IPS DF 19.7 (cell line): ENCODE measurements around the gene COX6B2.
A peak's percentile ranks its signal among the peaks of the same experiment; 100 is the strongest.
"Not testable (repeated sequence)": the region's sequence is repeated elsewhere in the genome, so short reads cannot be mapped to it uniquely, and the experiment has no call there.

Experiments used
- DNase-seq: peaks from one replicate; pipeline ENCODE4 v3.0.0-alpha.2; 2013; ENCODE audit warnings: low read depth, low spot score

COX6B2 gene

GRCh38 chr19:55341595-55342531 lies 12.7 kb downstream of the COX6B2 start:
- no peak for DNase-seq

GRCh38 chr19:55341171-55341588 lies 13.3 kb downstream of the COX6B2 start:
- DNase-seq: no peak

- no peak for DNase-seq
Measured at GRCh38 chr19:55340784-55341147, 13.8 kb downstream of the COX6B2 start.

- DNase-seq: no peak
Measured at GRCh38 chr19:55339889-55340783, 14.4 kb downstream of the COX6B2 start.

GRCh38 chr19:55339105-55339888 lies 15.2 kb downstream of the COX6B2 start, which contains the start of gene KMT5C:
Gene KMT5C (plus strand): TSS chr19:55339876. CDS start chr19:55341937, 2,061 bp downstream.
- peak; percentile 100 for DNase-seq

- DNase-seq: no peak
Measured at GRCh38 chr19:55336101-55336500, 18.4 kb downstream of the COX6B2 start.

- DNase-seq: no peak
Measured at GRCh38 chr19:55333870-55334269, 20.6 kb downstream of the COX6B2 start.

- DNase-seq: not testable (repeated sequence)
Measured at GRCh38 chr19:55329791-55330190, 24.7 kb downstream of the COX6B2 start.

- not testable (repeated sequence) for DNase-seq
Measured at GRCh38 chr19:55328774-55329318, 25.7 kb downstream of the COX6B2 start.

- DNase-seq: no peak
Measured at GRCh38 chr19:55325172-55325571, 29.3 kb downstream of the COX6B2 start, which contains the start of gene TMEM150B. Gene TMEM150B (minus strand): TSS chr19:55325341. CDS start chr19:55321036, 4,305 bp downstream.

- DNase-seq: no peak
Measured at GRCh38 chr19:55324662-55325061, 29.9 kb downstream of the COX6B2 start.

- no peak for DNase-seq
Measured at GRCh38 chr19:55322204-55322885, 32.2 kb downstream of the COX6B2 start.

GRCh38 chr19:55321466-55322137 lies 32.9 kb downstream of the COX6B2 start:
- DNase-seq: no peak

- DNase-seq: no peak
Measured at GRCh38 chr19:55320844-55321419, 33.6 kb downstream of the COX6B2 start.

- DNase-seq: peak; percentile 54
Measured at GRCh38 chr19:55319785-55320184, 34.7 kb downstream of the COX6B2 start.

GRCh38 chr19:55316646-55317045 lies 37.9 kb downstream of the COX6B2 start:
- no peak for DNase-seq

- no peak for DNase-seq
Measured at GRCh38 chr19:55315956-55316525, 38.5 kb downstream of the COX6B2 start.

GRCh38 chr19:55314396-55314795 lies 40.1 kb downstream of the COX6B2 start:
- DNase-seq: no peak
